ENCODE results near the gene PPIF. TPM values are rescaled to one million over a fixed set of nuclear protein-coding genes. Genes with fewer than 3 reads are reported as not detected.

Gene PPIF
- total RNA-seq, 2 donors from 2014 or later: 63.0 to 87.6 TPM

- DNase-seq (ENCODE audit: low spot score): no peak
- H3K4me1 ChIP-seq: no peaks in the 10 kb centered on the region
- H3K27me3 ChIP-seq: no peaks in the 10 kb centered on the region
- H3K9me3 ChIP-seq: no peaks in the 10 kb centered on the region
- no peak overlapping the region for H3K4me3 ChIP-seq
- H3K27ac ChIP-seq: peak overlapping the region; percentile 79 to 94
- no peak for TF ChIP-seq CTCF (IDR thresholded peaks at IDR 0.05)
- no peaks in the 10 kb centered on the region for H3K36me3 ChIP-seq
These were observed 55.3 kb downstream of the PPIF start for GRCh38 chr10:79402625-79402946.

GRCh38 chr10:79402951-79403350 is 55.7 kb downstream of the PPIF start:
- H3K27me3 ChIP-seq: no peaks in the 10 kb centered on the region
- no peaks in the 10 kb centered on the region for H3K9me3 ChIP-seq
- peak overlapping the region; percentile 79 to 94 for H3K27ac ChIP-seq
- no peaks in the 10 kb centered on the region for H3K4me1 ChIP-seq
- no peak for TF ChIP-seq CTCF (IDR thresholded peaks at IDR 0.05)
- no peak for DNase-seq (ENCODE audit: low spot score)
- no peak overlapping the region for H3K4me3 ChIP-seq
- no peaks in the 10 kb centered on the region for H3K36me3 ChIP-seq

- no peaks in the 10 kb centered on the region for H3K36me3 ChIP-seq
- no peaks in the 10 kb centered on the region for H3K9me3 ChIP-seq
- peak overlapping the region; percentile 79 to 94 for H3K27ac ChIP-seq
- H3K27me3 ChIP-seq: no peaks in the 10 kb centered on the region
- TF ChIP-seq CTCF (IDR thresholded peaks at IDR 0.05): no peak
- no peak overlapping the region for H3K4me3 ChIP-seq
- no peak for DNase-seq (ENCODE audit: low spot score)
- no peaks in the 10 kb centered on the region for H3K4me1 ChIP-seq
These were observed 56.4 kb downstream of the PPIF start for GRCh38 chr10:79403441-79404230.

GRCh38 chr10:79404231-79404609 is 57.0 kb downstream of the PPIF start:
- TF ChIP-seq CTCF (IDR thresholded peaks at IDR 0.05): no peak
- Histone ChIP-seq H3K9me3 (no peaks in the 10 kb centered on the region), H3K4me3 (no peak overlapping the region), H3K36me3 (no peaks in the 10 kb centered on the region), H3K27me3 (no peaks in the 10 kb centered on the region), H3K4me1 (no peaks in the 10 kb centered on the region), H3K27ac (peak overlapping the region; percentile 79 to 94)
- peak; percentile 88 for DNase-seq (ENCODE audit: low spot score)

GRCh38 chr10:79404690-79405131 is 57.4 kb downstream of the PPIF start:
- peak overlapping the region; percentile 44 to 94 for H3K27ac ChIP-seq
- H3K4me1 ChIP-seq: no peaks in the 10 kb centered on the region
- DNase-seq (ENCODE audit: low spot score): no peak
- no peak for TF ChIP-seq CTCF (IDR thresholded peaks at IDR 0.05)
- no peaks in the 10 kb centered on the region for H3K36me3 ChIP-seq
- H3K4me3 ChIP-seq: no peak overlapping the region
- H3K27me3 ChIP-seq: no peaks in the 10 kb centered on the region
- no peaks in the 10 kb centered on the region for H3K9me3 ChIP-seq

Other genes with a start within 250 kb of the PPIF start
- 10 to 100 TPM; 45.6 to 85.9 TPM for gene ZCCHC24, start 98.2 kb downstream of the PPIF start, total RNA-seq
- gene EIF5AL1, start 165.1 kb downstream of the PPIF start, total RNA-seq: under 1 TPM in 1 of 2 donors, not detected in 1; 0.08 TPM
- under 1 TPM in 1 of 2 donors, not detected in 1; 0.19 TPM for gene SFTPA2, start 212.9 kb downstream of the PPIF start, total RNA-seq